Measurements from ENCODE around the gene RSRP1.
"Not testable (repeated sequence)": the region's sequence is repeated elsewhere in the genome, so short reads cannot be mapped to it uniquely, and the experiment has no call there.

RSRP1 gene

GRCh38 chr1:25257196-25257595 lies 9.9 kb upstream of the RSRP1 start:
- no peak for DNase-seq (ENCODE audit: low read depth in 1 of 2, low spot score in 1 of 2)

- no peak for DNase-seq (ENCODE audit: low read depth in 1 of 2, low spot score in 1 of 2)
These were observed 9.3 kb upstream of the RSRP1 start for GRCh38 chr1:25256578-25256965.

GRCh38 chr1:25255706-25256577 lies 8.7 kb upstream of the RSRP1 start:
- no peak for DNase-seq (ENCODE audit: low read depth in 1 of 2, low spot score in 1 of 2)

- no peak for DNase-seq (ENCODE audit: low read depth in 1 of 2, low spot score in 1 of 2)
These were observed 6.7 kb upstream of the RSRP1 start for GRCh38 chr1:25253911-25254310.

- no peak for DNase-seq (ENCODE audit: low read depth in 1 of 2, low spot score in 1 of 2)
These were observed 838 bp upstream of the RSRP1 start for GRCh38 chr1:25247829-25248754.

- no peak for DNase-seq (ENCODE audit: low read depth in 1 of 2, low spot score in 1 of 2)
These were observed 642 bp downstream of the RSRP1 start for GRCh38 chr1:25246600-25247023.

GRCh38 chr1:25245809-25246599 lies 1.2 kb downstream of the RSRP1 start:
- DNase-seq (ENCODE audit: low read depth in 1 of 2, low spot score in 1 of 2), result no peak

GRCh38 chr1:25245393-25245792 lies 1.9 kb downstream of the RSRP1 start:
- no peak for DNase-seq (ENCODE audit: low read depth in 1 of 2, low spot score in 1 of 2)

GRCh38 chr1:25243907-25244306 lies 3.3 kb downstream of the RSRP1 start:
- DNase-seq (ENCODE audit: low read depth in 1 of 2, low spot score in 1 of 2), result no peak

GRCh38 chr1:25239681-25240541 lies 7.3 kb downstream of the RSRP1 start:
- DNase-seq (ENCODE audit: low read depth in 1 of 2, low spot score in 1 of 2), result peak; percentile 63 to 78

- no peak for DNase-seq (ENCODE audit: low read depth in 1 of 2, low spot score in 1 of 2)
These were observed 9.2 kb downstream of the RSRP1 start for GRCh38 chr1:25238046-25238445.

- DNase-seq (ENCODE audit: low read depth in 1 of 2, low spot score in 1 of 2), result not testable (repeated sequence)
These were observed 11.0 kb downstream of the RSRP1 start for GRCh38 chr1:25236261-25236660.

GRCh38 chr1:25235411-25235810 lies 11.8 kb downstream of the RSRP1 start:
- DNase-seq (ENCODE audit: low read depth in 1 of 2, low spot score in 1 of 2), result not testable (repeated sequence)

- peak in 1 of 2 donors; percentile 19 for DNase-seq (ENCODE audit: low read depth in 1 of 2, low spot score in 1 of 2)
These were observed 14.1 kb downstream of the RSRP1 start for GRCh38 chr1:25232866-25233784.

- peak; percentile 76 to 81 for DNase-seq (ENCODE audit: low read depth in 1 of 2, low spot score in 1 of 2)
These were observed 15.0 kb downstream of the RSRP1 start, which contains the start of gene SYF2 for GRCh38 chr1:25232027-25232865. TSS of gene SYF2 (minus strand) at chr1:25232502. CDS start at chr1:25232467, 35 bp downstream.

- no peak for DNase-seq (ENCODE audit: low read depth in 1 of 2, low spot score in 1 of 2)
These were observed 23.8 kb downstream of the RSRP1 start for GRCh38 chr1:25223471-25223870.

GRCh38 chr1:25222606-25223005 lies 24.6 kb downstream of the RSRP1 start:
- DNase-seq (ENCODE audit: low read depth in 1 of 2, low spot score in 1 of 2), result no peak

- no peak for DNase-seq (ENCODE audit: low read depth in 1 of 2, low spot score in 1 of 2)
These were observed 26.6 kb downstream of the RSRP1 start for GRCh38 chr1:25220666-25221065.
